NCI-H748 treated with DMSO at 0.1 percent for 48 hours (cell line): ENCODE measurements around the gene OR13J1.
"Not testable (repeated sequence)": the region's sequence is repeated elsewhere in the genome, so short reads cannot be mapped to it uniquely, and the experiment has no call there.

ENCODE experiments used
- DNase-seq: peaks from one replicate; lab custom pipeline; 2025; lab: John Stamatoyannopoulos, UW

OR13J1 gene

GRCh38 chr9:35904338-35904737, 34.1 kb upstream of the OR13J1 start:
- no peak for DNase-seq

DNA sequence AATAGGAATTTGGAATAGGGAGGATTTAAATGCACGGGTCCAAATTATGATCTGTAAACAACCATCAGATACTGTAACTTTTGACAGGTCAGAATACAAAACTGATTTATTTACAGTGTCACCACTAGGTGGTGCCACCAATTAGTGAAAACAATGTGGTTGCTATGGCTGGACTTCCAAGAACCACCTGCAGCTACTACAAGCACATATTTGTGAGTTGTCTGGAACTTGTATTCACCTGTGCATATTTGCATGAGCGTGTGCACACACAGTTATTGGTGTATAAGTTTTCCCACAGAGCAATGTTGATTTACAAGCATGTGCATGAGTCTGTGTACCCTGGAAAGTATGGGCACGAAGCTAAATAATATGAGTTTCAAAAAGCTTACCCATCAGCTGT, 32.8 kb upstream of the OR13J1 start:
- peak; percentile 44 for DNase-seq

- no peak for DNase-seq
Observed at GRCh38 chr9:35899021-35899420, 28.8 kb upstream of the OR13J1 start.

GRCh38 chr9:35898337-35898736, 28.1 kb upstream of the OR13J1 start:
- DNase-seq: no peak

GRCh38 chr9:35897376-35898099, 27.3 kb upstream of the OR13J1 start:
- not testable (repeated sequence) for DNase-seq

DNA sequence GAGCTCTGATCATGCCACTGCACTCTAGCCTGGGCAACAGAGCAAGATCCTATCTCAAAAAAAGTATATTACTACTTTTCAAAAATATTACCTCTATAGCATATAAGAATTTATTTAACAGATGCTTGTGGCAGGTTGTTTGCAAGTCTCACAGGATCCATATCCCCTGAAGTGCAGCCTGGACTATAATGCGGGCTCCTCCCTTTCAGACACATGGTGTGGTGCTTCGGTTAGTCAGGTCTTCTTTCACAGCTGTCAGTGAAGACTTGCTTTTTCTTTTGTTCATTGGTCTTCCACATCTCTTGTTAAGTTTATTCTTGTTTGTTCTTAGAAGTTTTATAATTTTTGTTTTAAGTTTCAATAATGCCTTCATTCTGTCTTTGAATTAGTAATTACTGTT, 26.4 kb upstream of the OR13J1 start:
- no peak for DNase-seq

DNA sequence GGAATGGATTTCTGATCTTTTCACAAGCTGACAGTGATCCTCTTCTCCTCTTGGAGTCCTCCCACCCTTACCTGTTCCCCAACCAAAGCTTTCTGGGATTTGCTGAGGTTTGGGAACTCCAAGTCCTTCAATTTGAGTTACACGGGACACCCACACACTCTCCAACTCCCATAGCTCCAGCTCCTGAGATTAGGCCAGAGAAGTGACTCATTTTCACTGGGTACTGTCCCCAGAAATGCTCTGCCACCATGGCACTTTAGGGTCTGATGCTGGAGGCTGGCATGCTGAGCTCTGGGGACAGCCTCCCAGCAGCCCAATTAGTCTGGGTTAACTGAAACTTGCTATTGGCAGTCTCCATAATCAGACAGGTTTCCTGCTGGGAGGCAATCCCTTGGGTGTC, 21.9 kb upstream of the OR13J1 start:
- DNase-seq: no peak

DNA sequence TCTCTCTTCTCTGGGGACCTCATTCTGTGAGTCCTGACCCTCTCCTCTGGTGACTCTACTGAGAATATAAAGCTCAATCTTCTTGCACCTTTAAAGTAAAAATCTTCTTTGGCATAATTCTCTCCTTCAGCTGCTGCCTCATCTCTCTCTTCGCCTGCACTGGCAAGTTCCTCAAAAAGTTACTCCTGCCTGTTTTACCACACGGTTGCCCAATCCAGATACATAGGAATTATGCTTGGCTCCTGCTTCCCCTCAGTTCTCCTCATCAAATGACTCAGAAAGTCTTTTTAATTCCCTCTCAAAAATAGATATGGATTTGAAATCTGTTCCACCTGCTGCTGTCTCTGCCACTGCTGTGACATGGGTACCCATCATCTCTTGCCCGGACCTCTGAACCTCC, 21.4 kb upstream of the OR13J1 start:
- DNase-seq: no peak

- DNase-seq: not testable (repeated sequence)
Observed at GRCh38 chr9:35884908-35885307, 14.7 kb upstream of the OR13J1 start.

DNA sequence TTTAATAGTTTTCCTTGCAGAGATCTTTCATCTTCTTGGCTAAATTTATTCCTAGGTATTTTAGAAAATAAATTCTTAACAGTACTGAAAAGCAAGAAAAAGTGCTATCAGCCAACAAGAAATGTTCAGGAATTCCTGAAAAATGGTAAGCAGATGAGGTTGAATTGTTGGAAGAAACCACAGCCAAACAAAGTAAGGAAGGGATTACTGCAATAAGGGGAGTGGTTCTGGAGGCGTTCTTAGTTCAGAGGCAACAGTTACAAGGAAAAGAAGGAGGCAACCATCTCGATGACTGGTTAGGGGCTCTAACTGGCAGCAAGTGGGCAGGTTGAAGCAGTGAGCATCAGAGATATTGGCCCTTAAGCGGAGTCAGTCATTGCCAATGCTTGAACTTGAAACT, 12.8 kb upstream of the OR13J1 start:
- no peak for DNase-seq

DNA sequence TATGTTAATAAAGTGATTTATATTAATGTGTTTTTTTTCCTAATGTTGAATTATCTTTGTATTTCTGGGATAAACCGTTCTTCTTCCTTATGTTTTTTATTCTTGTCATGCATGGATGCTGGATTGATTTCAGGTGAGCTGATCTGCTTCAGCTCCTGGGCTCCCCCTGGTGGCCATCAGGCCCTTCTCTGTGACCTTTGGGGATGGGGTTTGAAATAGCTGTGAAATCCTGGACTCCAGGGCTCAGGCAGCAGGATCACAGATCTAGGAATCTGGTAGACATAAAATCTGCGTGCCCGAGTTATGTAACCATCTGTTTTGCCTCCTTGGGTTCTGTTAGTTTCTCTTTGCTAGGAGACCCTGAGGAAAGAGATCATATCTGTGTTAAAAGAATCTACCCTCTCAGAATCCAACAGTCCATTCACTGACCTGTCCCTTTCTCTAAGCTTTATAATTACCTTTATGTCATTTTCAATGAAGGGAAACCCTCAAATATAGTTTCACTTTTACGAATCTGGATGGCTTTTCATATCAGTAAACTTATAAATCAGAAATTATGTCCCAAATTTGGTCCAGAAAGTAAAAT, 12.2 kb upstream of the OR13J1 start:
- DNase-seq: peak; percentile 50

- no peak for DNase-seq
Observed at GRCh38 chr9:35872505-35872904, 2.3 kb upstream of the OR13J1 start.

- no peak for DNase-seq
Observed at GRCh38 chr9:35871545-35871944, 1.3 kb upstream of the OR13J1 start.

DNA sequence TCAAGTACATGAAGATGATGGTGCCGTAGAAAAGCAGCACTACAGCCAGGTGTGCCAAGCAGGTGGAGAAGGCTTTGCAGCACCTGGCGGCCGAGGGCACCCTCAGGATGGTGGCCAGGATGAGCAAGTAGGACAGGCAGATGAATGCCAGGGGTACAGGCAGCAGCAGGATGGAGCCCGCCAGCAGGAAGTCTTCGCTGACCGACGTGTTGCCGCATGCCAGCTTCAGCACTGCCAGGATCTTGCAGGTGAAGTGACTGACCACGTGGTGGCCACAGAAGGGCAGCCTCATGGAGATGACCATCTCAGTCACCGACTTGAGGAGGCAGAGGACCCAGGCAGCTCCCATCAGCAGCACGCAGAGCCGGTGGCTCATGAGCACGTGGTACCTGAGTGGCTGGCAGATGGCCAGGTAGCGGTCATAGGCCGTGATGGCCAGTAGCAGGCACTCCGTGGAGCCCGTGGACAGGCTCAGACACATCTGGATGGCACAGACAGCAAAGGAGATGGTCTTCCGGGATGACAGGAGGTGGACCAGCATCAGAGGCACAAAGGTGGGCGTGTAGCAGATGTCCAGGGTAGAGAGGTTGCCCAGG, 482 bp downstream of the OR13J1 start:
- no peak for DNase-seq

DNA sequence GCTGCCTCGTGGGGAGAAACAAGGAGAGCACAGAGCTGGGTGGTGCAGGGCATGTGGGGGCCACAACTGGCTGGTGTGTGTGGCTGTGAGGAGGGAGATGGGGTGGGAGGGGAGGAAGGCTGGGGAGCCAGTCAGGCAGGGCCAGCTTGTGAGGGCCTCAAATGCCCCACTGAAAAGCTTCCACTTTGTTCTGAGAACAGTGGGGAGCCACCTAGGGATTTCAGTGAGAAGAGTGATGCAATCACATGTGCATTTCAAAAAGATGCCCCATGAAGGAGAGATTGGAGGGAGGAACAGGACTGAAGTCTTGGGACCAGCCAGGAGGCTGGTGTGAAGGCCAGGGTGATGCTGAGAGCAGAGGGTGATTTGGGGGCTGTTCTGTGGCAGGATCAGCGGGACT, 1.3 kb downstream of the OR13J1 start:
- no peak for DNase-seq

GRCh38 chr9:35867538-35867937, 2.7 kb downstream of the OR13J1 start:
- DNase-seq: no peak

- DNase-seq: no peak
Observed at GRCh38 chr9:35864695-35865255, 5.4 kb downstream of the OR13J1 start.

DNA sequence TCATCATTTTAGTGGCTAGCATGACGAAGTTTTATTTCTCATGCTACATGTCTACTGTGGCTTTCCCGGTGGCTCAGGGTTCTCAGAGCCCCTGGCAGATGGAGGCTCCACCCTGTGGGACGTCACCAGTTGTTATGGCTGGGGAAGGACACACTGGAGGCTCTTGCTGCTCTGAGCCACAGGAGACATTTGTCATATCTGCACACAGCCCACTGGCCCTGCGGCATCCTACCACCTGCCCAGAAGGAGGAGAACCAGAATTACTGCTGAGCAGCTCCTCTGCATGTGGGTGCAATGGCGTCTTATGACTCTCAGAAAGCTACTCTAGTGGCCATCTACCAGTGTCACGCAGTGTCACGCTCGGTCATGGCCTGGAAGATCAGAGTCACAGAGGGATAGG, 6.6 kb downstream of the OR13J1 start:
- DNase-seq: no peak

DNA sequence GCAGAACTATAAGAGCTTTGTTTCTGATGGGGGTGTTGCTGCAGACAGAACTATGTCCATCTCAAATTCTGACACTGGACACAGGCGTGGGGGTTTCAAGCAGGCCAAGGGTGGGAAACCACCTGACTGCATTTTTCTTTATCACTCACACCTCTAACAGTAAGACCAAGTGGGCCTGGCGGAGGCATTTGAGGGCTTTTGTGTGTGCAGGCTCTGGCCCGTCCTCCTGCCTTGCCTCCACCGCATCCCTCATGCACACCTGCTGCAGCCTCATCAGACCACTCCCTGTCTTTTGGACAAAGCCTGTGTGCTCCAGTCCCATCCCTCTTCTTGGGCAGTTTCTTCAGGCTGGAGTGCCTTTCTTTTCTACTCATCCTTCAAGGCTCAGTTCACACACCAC, 7.9 kb downstream of the OR13J1 start:
- no peak for DNase-seq

- DNase-seq: no peak
Observed at GRCh38 chr9:35861161-35861897, 8.9 kb downstream of the OR13J1 start.

DNA sequence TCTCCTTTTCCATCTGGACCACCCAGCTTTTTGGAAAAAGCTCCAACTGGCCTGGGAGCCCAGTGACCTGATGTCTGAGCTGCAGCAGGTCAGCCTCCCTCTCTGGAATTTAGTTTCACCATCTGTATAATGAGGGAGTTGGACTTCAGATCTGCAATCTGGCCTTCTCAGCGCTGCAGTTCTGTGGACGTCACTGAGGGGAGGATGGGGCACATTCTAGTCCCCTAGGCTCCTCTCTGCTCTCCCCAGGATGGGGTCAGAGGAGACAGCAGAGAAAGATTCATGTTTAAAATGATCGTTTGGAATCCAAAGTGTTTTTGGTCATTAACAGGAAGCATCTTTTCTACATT, 10.2 kb downstream of the OR13J1 start:
- no peak for DNase-seq

- no peak for DNase-seq
Observed at GRCh38 chr9:35859310-35859989, 10.8 kb downstream of the OR13J1 start.
